Stimulated activated CD8-positive, alpha-beta memory T cell treated with anti-CD3 and anti-CD28 coated beads, Interleukin-15, amount 100 ng/mL, for 4 hours (primary cell): Measurements from ENCODE around the gene AKT1S1.

Experiments
- DNase-seq, 2 donors: peaks; one replicate each; pipeline ENCODE4 v3.0.0-alpha.2; 2020; ENCODE audit warnings: low read depth in 2 of 2

AKT1S1 gene

DNA sequence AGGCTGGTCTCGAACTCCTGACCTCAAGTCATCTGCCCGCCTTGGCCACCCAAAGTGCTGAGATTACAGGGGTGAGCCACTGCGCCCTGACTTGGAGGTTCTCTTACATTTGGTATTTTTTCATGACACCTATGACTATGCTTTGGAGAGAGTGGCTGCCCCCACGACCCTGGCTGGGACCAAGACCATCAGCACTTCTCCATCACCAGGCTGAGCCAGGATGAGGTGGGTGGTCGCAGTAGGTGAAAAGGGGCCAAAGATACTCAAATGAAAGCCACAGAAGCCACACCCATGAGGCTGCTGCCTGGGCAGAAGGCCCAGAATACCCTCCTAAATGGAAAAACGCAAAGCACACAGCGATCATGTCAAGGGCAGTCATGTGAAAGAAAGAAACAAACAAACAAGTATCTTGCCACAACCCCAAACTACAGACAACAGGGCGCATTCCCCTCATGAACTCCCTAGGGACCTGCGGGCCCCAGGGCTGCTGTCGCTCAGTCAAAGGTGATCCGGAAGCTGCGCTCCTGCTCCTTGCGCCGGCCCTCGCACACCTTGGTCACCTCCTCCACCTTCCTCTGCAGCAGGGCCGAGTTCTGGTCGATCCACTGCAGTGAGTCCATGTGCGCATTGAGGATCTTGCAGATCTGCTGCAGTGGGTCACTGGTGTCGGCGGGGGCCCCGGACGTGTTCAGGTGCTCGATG lies 30.7 kb upstream of the AKT1S1 start:
- no peak for DNase-seq

DNA sequence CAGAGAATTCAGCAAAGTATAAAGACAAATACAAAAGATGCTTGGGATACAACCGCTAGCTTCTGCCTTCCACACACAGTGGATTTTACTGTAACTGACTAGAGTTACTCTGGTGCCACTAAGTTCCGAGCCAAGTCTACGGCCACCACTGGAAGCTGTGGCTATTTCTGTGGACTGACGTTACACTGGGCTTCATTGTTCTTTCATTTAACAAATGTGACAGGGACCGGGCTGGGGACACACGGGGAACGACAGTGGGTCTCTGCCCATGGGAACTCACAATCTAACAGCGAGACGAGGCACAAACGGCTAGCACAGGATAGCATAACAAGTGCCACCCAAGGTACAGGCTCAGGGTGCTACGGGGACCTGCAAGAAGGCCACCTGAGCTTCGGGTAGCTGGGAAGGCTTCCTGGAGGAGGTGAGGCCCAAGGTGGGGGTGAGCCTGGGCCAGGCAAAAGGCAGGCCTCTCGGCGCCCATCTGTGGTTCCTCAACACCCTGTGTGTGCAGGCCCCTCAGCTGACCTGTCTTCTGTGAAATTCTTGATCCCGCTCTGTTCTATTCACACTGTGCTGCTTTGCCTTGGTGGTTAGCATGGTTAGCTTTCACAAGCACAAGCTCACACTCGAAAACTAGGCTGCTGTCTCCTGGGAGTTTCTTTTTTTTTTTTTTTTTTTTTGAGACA lies 29.9 kb upstream of the AKT1S1 start:
- DNase-seq: no peak

DNA sequence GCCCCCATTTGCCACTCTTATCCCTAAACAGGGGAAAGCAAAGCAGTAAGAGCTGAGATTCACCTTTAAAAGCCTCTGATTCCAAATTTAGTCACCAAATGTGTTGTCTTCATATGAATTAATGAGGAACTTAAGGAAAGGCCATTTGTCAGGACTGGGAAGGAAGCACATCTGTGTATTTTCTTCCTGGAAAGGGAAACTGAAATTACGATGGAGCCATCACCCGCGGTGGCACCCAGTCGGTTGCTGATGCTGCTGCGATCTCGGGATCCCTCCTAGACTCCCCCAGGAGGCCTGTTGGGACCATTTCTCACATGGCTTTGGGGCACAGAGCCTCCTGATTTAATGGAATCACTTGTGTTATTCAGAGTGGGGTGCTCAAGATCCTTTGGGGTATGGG lies 27.0 kb upstream of the AKT1S1 start:
- no peak for DNase-seq

DNA sequence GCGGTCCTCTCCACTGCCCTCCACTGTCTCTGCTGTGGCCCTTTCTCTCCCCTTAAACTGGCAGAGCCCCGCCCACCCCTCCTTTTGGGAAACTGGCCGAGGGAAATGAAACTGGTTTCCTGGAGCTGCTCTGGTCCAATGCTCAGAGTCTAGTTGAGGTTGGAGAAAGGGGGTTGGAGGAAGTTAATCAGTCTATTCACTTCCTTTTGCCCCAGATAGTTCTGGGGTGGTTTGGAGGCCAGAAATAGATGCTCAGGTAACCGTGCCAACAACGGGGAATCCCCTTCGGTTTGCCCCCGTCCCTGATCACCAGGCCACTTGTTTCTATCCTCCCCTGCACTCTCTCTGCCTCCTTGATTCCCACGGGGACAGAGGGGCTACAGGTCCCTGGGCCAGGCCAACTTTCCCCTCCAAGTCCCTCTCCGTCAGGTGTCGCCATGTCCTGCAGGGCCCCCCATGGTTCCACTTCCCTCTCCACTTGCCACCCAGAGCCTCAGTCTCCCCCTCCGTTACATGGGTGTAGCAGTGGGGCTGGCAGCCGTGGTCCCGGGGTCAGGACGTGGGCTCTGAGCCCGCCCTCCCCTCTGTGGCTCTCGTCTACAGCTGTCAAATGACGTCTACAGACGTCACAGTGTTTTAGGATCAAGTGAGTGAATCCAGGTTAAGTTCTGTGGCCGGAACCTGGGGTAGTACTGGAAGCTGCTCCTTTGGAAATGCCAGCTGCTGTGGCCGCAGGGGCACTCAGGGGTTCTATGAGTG lies 19.9 kb upstream of the AKT1S1 start, which contains the start of gene IL4I1:
Gene IL4I1, minus strand, starts transcription at position 25 of the 759 bp plus-strand sequence. CDS start 727 bp downstream, outside the sequence.
- DNase-seq: peak; percentile 39 to 53

DNA sequence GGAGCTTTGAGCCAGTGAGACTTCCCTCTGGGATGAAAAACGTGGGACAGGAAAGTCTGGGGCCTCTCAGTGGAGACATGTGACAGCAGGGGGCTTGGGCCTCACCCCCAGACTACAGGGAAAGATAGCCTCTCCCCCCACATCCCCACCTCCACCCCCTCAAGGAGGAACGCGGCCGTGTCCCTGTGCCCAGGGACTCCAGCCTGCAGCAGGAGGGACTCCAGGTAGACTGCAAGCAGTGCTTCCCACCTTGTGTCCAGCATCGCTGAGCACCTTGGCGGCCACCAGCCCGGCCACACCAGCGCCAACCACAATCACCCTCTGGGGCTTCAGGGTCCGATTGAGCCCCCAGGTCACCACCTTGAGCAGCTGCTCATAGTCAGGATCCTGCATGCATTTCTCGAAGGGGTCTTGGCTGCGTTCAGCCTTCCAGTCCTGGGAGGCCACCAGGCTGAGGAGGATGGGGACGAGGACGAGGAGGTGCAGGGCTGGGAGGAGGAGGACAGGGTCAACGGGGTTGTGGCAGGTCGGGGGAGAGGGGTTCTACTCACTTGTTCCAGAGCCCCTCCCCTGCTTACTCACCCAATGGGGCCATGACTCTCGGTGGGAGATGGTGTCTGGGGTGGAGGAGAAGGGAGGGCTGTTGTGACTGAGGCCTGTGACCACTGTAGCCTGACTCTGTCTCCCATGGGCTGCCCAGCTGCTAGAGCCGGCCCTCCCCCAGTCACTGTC lies 18.6 kb upstream of the AKT1S1 start:
- no peak for DNase-seq

DNA sequence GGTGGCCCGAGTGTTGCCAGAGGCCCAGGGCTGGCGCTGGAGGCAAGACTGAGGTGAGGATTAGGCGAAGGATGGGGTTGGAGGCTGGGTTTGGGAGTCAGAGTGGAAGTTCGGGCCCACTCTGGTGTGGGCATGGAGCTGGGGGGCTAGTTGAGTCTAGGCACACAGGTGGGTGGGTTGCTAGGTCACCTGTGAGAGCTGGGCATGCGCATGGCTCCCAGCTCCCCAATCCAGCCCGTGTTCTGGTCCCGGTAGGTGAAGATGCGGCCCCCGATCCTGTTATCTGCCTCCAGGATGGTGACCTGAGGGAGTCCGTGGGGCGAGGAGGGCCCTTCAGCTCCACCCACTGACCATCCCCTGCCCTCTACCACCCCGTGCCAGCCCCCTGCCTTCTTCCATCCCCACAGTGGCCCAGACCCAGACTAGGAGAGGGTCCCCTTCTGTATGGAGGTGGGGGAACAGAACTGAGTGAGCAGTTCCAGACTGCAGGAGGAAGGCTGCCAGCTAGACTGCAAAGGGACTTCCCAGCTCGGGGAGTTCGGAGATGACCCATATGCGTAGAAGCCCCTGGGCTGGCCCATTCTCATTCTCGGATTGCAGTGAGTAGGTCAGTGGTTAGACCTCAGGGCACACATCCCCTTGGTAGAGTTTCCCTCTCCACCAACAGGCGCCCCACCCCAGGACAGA lies 17.9 kb upstream of the AKT1S1 start:
- DNase-seq: no peak

DNA sequence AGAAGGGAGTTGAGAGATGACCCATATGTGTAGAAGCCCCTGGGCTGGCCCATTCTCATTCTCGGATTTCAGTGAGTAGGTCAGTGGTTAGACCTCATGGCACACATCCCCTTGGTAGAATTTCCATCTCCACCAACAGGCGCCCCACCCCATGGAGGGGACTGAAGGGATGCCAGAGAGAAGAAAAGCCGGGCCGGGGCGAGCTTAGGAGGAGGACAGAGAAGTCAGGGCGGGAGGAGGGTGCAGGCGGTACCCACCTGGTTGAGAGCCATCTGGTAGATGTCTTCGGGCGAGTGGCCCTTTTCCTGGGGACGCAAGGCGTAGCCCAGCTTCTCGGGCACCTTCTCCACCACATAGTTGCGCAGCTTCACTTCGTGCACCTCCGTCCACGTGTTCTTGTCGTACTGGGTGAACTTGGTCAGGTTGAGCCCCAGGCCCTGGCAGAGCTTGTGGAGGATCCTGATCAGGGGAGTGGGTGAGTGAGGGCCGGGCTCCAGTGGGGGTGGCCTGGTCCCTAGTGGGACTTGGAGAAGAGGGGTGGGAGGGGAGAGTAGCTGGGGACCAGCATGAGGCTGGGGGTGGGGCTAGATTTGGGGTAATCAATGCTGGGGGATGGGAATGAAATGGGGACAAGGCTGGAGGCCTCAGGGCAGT lies 17.0 kb upstream of the AKT1S1 start:
- DNase-seq: no peak

DNA sequence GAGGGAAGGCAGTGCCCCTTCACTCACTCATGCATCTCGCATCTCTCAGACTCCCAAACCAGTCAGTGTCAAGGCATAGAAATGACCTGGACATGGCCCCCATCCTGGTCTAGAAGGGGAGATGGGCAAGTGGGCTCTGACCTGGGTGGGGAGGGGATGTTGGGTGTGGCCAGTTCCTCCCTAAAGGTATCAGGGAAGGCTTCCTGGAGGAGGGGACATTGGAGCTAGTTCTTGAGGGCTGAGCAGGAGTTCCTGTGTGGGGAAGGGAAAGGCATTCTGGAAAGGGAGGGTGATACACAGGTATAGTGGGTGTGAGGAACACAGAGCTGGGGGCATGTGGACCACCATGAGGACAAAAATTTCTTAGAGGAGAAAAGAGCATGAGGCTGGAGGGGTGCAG lies 15.6 kb upstream of the AKT1S1 start:
- DNase-seq: no peak

DNA sequence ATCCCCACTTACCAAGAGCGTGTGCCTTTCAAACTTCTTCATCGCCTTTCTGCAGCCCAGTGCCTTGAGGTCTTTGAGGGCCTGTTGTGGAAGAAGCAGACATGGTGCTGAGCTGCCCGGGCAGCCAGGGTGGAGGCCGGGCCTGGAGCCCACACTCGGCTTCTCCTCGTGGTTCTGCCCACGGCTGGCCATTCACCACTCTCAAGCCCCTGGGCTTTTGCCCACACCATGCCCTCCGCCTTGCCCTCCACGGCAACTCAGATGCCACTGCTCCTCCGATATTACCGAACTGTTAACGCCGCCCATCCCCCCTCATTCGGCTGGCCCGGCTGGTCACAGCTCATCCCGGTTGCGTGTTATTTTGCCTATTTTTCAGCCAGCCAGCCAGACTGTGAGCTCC lies 14.2 kb upstream of the AKT1S1 start:
- no peak for DNase-seq

DNA sequence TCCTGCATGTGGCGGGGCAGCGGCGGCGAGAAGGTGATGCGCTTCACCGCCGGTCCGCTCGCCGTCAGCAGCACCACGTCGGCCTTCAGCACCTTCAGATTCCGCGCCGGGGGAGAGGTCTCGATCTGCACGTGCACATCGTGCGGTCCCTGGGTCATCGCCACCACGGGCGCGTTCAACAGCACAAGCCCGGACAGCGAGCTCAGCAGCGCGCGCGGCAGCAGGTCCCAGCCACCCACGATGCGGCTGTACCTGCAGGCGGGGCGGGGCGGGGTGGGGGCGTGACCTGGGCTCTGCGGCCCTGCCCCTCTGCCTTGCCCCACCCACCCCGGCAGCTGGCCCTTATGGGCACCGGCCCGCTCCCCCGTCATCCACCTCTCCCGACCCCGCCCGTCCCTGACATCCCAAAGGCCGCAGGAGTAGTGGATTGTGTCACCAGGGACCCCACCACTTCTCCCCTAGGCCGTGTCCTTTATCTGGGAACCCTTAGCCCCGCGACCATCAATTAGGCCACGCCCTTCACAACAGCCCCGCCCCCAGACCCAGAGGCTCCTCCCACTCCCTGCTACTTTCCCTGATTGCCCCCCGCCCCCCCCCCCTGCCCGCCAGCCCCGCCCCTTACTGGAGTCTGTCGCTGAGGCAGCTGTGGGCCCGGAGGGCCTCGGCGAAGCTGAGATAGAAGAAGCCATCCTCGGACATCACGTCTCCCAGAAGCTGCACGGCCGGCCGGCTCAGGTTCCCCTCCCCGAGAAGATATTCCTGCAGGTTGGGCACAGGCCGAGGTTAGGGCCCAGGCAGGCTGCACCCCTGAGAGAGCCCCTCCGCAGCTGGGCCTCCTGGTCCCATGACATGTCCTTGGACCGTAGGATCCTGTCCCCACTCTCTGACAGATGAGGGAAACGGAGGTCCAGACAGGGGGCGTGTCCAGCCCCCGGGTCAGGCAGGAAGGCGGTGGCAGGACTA lies 13.5 kb upstream of the AKT1S1 start:
- DNase-seq: peak; percentile 36 to 50

DNA sequence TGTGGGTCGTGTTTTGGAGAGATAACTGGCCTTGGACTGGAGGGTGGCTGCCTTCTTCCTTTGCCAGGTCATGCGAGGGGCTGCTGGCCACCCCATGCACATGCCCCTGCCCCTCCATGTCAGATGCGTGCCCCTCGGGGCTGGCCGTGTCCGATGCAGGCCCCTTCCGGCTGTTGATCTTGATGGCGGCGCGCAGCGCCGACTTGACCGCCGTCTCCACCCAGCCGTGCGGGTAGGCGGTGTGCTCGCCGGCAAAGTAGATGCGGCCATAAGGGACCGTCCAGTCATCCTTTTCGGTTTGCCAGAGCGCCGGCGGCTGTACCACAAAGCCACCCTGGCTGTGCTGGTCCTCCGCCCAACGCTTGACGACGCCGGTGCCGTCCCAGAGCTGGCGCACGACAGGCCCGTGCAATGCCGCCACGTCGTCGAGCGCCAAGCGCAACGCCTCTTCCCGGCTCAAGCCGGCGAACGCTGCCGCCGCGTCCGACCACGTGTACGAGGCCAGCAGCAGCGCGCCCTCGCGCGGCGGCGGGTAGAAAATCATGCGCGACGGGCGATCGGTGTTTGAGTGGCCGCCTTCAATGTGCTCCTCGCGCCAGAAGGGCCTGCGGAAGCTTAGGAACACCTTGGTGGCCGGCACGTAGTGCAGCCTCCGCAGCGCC lies 12.7 kb upstream of the AKT1S1 start:
- DNase-seq: peak; percentile 46 to 52

DNA sequence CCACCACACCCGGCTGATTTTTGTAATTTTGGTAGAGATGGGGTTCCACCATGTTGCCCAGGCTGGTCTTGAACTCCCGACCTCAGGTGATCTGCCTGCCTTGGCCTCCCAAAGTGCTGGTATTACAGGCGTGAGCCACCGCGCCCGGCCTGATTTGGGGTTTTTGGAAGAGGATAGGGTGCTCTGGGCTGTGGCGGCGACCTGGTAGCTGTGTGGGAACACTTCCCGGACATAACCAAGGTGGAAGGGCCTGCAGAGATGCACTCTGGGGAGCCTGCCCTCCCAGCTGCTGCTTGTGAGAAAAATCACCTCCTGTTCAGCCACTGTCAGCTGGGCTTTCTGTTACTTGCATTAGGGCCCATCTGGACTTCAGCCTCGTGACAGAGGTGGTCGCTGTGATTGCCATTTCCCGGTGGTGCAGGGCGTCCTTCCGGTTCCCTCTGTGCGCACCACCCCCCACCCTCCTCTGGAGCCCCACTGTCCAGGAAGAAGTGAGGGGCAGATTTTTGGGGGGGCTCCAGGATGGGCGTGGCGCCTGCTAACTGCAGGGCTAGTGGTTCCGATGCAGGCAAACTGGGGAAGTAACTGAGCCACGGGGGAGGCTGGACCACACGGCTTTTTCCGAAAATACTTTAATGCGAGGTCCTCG lies 12.0 kb upstream of the AKT1S1 start:
- DNase-seq: no peak

DNA sequence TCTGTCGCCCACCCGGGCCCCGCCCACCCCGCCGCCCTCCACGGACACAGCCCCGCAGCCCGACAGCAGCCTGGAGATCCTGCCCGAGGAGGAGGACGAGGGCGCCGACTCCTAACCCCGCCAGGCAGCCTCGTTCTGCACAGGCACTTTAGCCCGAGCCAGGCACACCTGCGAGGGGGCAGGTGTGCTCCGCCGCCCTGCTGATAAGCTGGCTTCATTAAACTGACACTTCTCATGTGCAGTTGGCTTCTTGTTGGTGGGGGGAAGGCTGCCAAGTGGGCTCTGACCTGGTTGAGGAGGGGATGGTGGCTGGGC lies 11.3 kb upstream of the AKT1S1 start:
- DNase-seq: no peak

DNA sequence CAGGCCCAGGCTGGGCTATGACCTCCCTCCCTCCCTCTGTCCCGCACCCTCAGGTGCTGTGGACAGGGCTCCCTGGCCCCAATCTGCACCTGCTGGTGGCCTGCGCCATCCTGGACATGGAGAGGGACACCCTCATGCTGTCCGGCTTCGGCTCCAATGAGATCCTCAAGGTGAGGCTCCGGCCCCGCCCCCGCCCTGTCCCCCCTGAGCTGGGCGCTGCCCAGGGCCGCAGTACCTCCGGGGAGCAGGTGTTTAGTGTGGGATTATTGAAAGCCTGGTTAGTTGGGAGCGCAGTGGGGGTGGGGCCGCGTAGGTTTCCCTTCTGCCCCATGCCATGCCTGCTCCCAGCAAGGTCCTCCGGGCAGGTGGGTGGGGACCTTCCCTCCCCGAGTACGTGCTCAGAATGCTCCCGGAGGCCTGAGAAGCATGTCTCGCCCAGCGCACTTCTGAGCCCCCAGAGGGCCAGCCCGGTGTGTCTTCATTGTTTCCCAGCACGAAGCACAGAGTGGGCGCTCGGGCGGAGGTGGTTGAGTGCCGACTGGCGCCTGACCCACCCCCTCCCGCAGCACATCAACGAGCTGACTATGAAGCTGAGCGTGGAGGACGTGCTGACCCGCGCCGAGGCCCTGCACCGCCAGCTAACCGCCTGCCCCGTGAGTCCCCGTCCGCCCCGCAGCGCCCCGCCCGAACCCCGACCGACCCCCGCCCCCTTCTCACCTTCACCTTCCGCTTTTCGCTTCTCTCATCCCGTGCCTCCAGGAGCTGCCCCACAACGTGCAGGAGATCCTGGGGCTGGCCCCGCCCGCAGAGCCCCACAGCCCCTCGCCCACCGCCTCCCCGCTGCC lies 10.7 kb upstream of the AKT1S1 start:
- DNase-seq: no peak

DNA sequence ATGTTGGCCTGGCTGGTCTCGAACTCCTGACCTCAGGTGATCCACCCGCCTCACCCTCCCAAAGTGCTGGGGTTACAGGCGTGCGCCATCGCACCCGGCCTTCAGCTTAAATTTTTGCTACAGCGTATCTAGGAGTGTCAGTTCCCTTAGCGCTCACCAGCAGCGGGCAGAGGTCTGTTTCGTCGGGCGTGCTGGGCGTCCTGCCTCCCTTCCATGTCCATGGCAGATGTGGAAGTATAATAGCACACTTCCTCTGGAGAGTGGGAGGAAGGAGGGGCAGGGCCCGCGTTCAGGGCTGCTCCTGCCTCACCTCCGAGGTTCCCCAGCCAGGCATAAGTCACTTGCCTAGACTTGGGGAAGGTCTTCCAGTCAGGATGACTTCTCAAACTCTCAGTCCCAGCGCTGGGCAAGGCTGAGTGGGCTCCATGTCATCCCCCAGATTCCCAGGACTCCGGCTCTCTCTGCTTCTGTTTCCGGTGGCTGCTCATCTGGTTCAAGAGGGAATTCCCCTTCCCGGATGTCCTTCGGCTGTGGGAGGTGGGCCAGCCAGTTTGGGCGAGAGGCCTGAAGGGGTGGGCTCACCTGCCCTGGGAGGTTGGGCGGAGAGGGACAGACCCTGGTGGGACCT lies 10.0 kb upstream of the AKT1S1 start:
- DNase-seq: no peak

DNA sequence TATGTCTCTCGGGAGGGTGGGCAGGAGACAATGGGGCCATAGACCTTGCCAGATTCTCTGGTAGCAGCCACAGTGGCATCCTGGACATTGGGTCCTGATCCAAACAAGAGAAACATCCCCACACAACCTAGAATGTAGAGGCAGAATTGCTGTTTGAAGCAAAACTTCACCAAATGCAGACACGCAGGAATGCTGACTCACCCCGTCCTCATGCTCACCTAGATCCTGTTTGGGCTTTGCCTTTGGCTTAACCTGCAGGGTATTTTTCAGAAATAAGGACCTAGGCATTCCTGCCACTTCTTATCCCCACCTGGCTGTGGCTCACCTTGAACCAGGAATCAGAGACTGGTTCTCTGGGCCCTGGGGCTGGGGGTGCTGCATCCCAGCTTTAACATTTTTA lies 7.6 kb upstream of the AKT1S1 start:
- no peak for DNase-seq

DNA sequence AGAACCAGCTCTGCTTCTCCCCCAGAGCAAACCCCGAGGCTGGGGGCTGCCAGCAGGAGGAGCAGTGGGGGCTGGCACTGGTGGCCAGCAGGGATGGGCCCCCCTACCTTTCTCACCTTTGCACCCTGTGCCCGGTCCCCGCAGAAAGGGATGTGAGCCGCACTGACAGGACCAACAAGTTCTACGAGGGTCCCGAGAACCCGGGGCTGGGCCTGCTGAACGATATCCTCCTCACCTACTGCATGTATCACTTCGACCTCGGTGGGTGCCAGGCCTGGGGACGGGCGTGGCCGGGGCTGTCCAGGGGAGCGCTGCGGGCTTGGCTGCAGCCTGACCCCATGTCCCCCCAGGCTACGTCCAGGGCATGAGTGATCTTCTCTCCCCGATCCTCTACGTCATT lies 7.0 kb upstream of the AKT1S1 start:
- no peak for DNase-seq

DNA sequence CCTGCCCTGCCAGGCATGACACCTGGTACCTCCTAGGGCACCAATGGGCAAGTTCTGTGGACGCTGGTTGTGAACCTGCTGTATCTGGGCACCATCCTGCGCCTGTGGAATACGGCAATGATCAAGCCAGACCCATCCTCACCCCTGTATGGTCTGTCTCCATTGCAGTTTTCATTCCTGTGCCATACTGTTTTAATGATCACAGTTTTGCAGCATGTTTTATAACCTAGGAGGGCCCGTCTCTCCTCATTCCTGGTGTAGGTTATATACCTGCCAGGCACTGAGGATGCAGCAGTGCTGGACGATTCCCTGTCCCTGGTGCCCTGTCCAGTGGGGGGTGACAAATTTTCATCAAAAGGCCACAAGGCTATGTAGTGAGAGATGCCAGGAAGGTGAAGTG lies 5.9 kb upstream of the AKT1S1 start:
- no peak for DNase-seq
